ENCODE measurements around the gene DIS3. TPM values are rescaled to one million over a fixed set of nuclear protein-coding genes. Genes with fewer than 3 reads are reported as not detected.
"Not testable (repeated sequence)": the region's sequence is repeated elsewhere in the genome, so short reads cannot be mapped to it uniquely, and the experiment has no call there.

DIS3 gene
- 10 to 100 TPM; 23.7 to 38.0 (median 28.3) TPM for total RNA-seq

- ATAC-seq (replicated peaks in 6 of 8): peak; percentile 91 to 97 (median 97)
- peak within 1 kb of the TSS; percentile 64 to 96 (median 91) for H3K4me3 ChIP-seq
- 0 to 1% (median 0%) methylated on average over 2 to 35 of the region's 81 CpGs; no CpG with 5 or more reads in 2 of the 10 experiments for WGBS, 10 experiments
- peak within 1 kb of the TSS; percentile 92 for H3K27ac ChIP-seq
- peaks cover 18 to 35% of the 10 kb centered on the region in 2 donors for H3K4me1 ChIP-seq (replicated peaks in 1 of 2)
- in situ Hi-C loops (cut with MboI; ENCODE audit: low pct_unique_long_range_greater_than_20kb in 2 of 9, low sequenced_read_pairs in 9 of 9, unreplicated experiment in 9 of 9): no loop called here
Measured at GRCh38 chr13:72781451-72782439, at the start of gene DIS3, which contains the start of gene PIBF1. DIS3 (minus strand) TSS chr13:72781900; CDS start chr13:72781832, 68 bp downstream. PIBF1 (plus strand) TSS chr13:72782133; CDS start chr13:72783470, 1,337 bp downstream.

GRCh38 chr13:72823724-72824123 is 42.0 kb upstream of the DIS3 start:
- in situ Hi-C loops (cut with MboI; ENCODE audit: low pct_unique_long_range_greater_than_20kb in 2 of 9, low sequenced_read_pairs in 9 of 9, unreplicated experiment in 9 of 9): loop anchor here in 4 of 9 experiments (25.0 kb wide), 2 partner anchors 864 to 889 kb away; no protein-coding TSS in a partner anchor
- Histone ChIP-seq H3K27ac (no peak overlapping the region), H3K4me1 (replicated peaks in 1 of 2) (no peaks in the 10 kb centered on the region), H3K4me3 (no peak overlapping the region)
- 14 to 100% (median 94%) methylated on average over 1 of the region's 3 CpGs; no CpG with 5 or more reads in 3 of the 10 experiments for WGBS, 10 experiments
- no peak for ATAC-seq (replicated peaks in 6 of 8)

GRCh38 chr13:72823081-72823480 is 41.4 kb upstream of the DIS3 start:
- in situ Hi-C loops (cut with MboI; ENCODE audit: low pct_unique_long_range_greater_than_20kb in 2 of 9, low sequenced_read_pairs in 9 of 9, unreplicated experiment in 9 of 9): loop anchor here in 4 of 9 experiments (25.0 kb wide), 2 partner anchors 864 to 889 kb away; no protein-coding TSS in a partner anchor

GRCh38 chr13:72820898-72821279 is 39.2 kb upstream of the DIS3 start:
- Histone ChIP-seq H3K4me3 (no peak overlapping the region), H3K4me1 (replicated peaks in 1 of 2) (no peaks in the 10 kb centered on the region), H3K27ac (no peak overlapping the region)
- WGBS, 10 experiments: 17 to 100% (median 75%) methylated on average over 1 of the region's 1 CpG; no CpG with 5 or more reads in 4 of the 10 experiments
- in situ Hi-C loops (cut with MboI; ENCODE audit: low pct_unique_long_range_greater_than_20kb in 2 of 9, low sequenced_read_pairs in 9 of 9, unreplicated experiment in 9 of 9): loop anchor here in 4 of 9 experiments (25.0 kb wide), 2 partner anchors 866 to 891 kb away; no protein-coding TSS in a partner anchor
- peak in 1 of 8 experiments; percentile 24 for ATAC-seq (replicated peaks in 6 of 8)

More at GRCh38 chr13:72823081-72823480, 41.4 kb upstream of the DIS3 start:
- no peak overlapping the region for H3K4me3 ChIP-seq
- H3K27ac ChIP-seq: no peak overlapping the region
- 58 to 100% (median 89%) methylated on average over 2 of the region's 2 CpGs for WGBS, 10 experiments
- H3K4me1 ChIP-seq (replicated peaks in 1 of 2): no peaks in the 10 kb centered on the region
- ATAC-seq (replicated peaks in 6 of 8): no peak

- no peak overlapping the region for H3K27ac ChIP-seq
- in situ Hi-C loops (cut with MboI; ENCODE audit: low pct_unique_long_range_greater_than_20kb in 2 of 9, low sequenced_read_pairs in 9 of 9, unreplicated experiment in 9 of 9): loop anchor here in 4 of 9 experiments (25.0 kb wide), 2 partner anchors 867 to 892 kb away; no protein-coding TSS in a partner anchor
- 75 to 100% (median 92%) methylated on average over 3 to 8 of the region's 8 CpGs; no CpG with 5 or more reads in 1 of the 10 experiments for WGBS, 10 experiments
Measured at GRCh38 chr13:72820156-72820897, 38.6 kb upstream of the DIS3 start.

GRCh38 chr13:72808917-72809500 is 27.3 kb upstream of the DIS3 start:
- no peak for ATAC-seq (replicated peaks in 6 of 8)
- in situ Hi-C loops (cut with MboI; ENCODE audit: low pct_unique_long_range_greater_than_20kb in 2 of 9, low sequenced_read_pairs in 9 of 9, unreplicated experiment in 9 of 9): loop anchor here in 4 of 9 experiments (25.0 kb wide), 2 partner anchors 878 to 903 kb away; no protein-coding TSS in a partner anchor
- Histone ChIP-seq H3K27ac (no peak overlapping the region), H3K4me1 (replicated peaks in 1 of 2) (no peaks in the 10 kb centered on the region), H3K4me3 (no peak overlapping the region)
- 0 to 71% (median 25%) methylated on average over 1 of the region's 1 CpG; no CpG with 5 or more reads in 1 of the 10 experiments for WGBS, 10 experiments

More at GRCh38 chr13:72820156-72820897, 38.6 kb upstream of the DIS3 start:
- peak in 3 of 8 experiments; percentile 56 to 80 (median 70) for ATAC-seq (replicated peaks in 6 of 8)
- Histone ChIP-seq H3K4me1 (replicated peaks in 1 of 2) (no peaks in the 10 kb centered on the region), H3K4me3 (no peak overlapping the region)

GRCh38 chr13:72806514-72806913 is 24.8 kb upstream of the DIS3 start:
- ATAC-seq (replicated peaks in 6 of 8); H3K4me1 ChIP-seq (replicated peaks in 1 of 2); H3K4me3 ChIP-seq; H3K27ac ChIP-seq: not testable (repeated sequence)
- in situ Hi-C loops (cut with MboI; ENCODE audit: low pct_unique_long_range_greater_than_20kb in 2 of 9, low sequenced_read_pairs in 9 of 9, unreplicated experiment in 9 of 9): loop anchor here in 4 of 9 experiments (25.0 kb wide), 2 partner anchors 881 to 906 kb away; no protein-coding TSS in a partner anchor
- WGBS, 10 experiments: 83 to 100% (median 100%) methylated on average over 1 of the region's 1 CpG; no CpG with 5 or more reads in 7 of the 10 experiments

- no peak overlapping the region for H3K27ac ChIP-seq
- no peak for ATAC-seq (replicated peaks in 6 of 8)
- in situ Hi-C loops (cut with MboI; ENCODE audit: low pct_unique_long_range_greater_than_20kb in 2 of 9, low sequenced_read_pairs in 9 of 9, unreplicated experiment in 9 of 9): loop anchor here in 4 of 9 experiments (25.0 kb wide), 2 partner anchors 881 to 906 kb away; no protein-coding TSS in a partner anchor
- WGBS, 10 experiments: 80 to 100% (median 100%) methylated on average over 1 of the region's 1 CpG; no CpG with 5 or more reads in 1 of the 10 experiments
- no peaks in the 10 kb centered on the region for H3K4me1 ChIP-seq (replicated peaks in 1 of 2)
- no peak overlapping the region for H3K4me3 ChIP-seq
Measured at GRCh38 chr13:72805676-72806346, 24.1 kb upstream of the DIS3 start.

GRCh38 chr13:72804301-72804700 is 22.6 kb upstream of the DIS3 start:
- WGBS, 10 experiments: 100% methylated on average over 1 of the region's 1 CpG; no CpG with 5 or more reads in 8 of the 10 experiments
- no peak for ATAC-seq (replicated peaks in 6 of 8)
- Histone ChIP-seq H3K27ac (no peak overlapping the region), H3K4me3 (no peak overlapping the region), H3K4me1 (replicated peaks in 1 of 2) (no peaks in the 10 kb centered on the region)
- in situ Hi-C loops (cut with MboI; ENCODE audit: low pct_unique_long_range_greater_than_20kb in 2 of 9, low sequenced_read_pairs in 9 of 9, unreplicated experiment in 9 of 9): loop anchor here in 4 of 9 experiments (25.0 kb wide), 2 partner anchors 883 to 908 kb away; no protein-coding TSS in a partner anchor

GRCh38 chr13:72798817-72799216 is 17.1 kb upstream of the DIS3 start:
- 29 to 100% (median 67%) methylated on average over 1 to 3 of the region's 3 CpGs; no CpG with 5 or more reads in 1 of the 10 experiments for WGBS, 10 experiments
- ATAC-seq (replicated peaks in 6 of 8): no peak
- H3K4me1 ChIP-seq (replicated peaks in 1 of 2): no peaks in the 10 kb centered on the region
- no peak overlapping the region for H3K27ac ChIP-seq
- in situ Hi-C loops (cut with MboI; ENCODE audit: low pct_unique_long_range_greater_than_20kb in 2 of 9, low sequenced_read_pairs in 9 of 9, unreplicated experiment in 9 of 9): no loop called here
- no peak overlapping the region for H3K4me3 ChIP-seq

- ATAC-seq (replicated peaks in 6 of 8): no peak
- in situ Hi-C loops (cut with MboI; ENCODE audit: low pct_unique_long_range_greater_than_20kb in 2 of 9, low sequenced_read_pairs in 9 of 9, unreplicated experiment in 9 of 9): no loop called here
Measured at GRCh38 chr13:72792640-72793039, 10.9 kb upstream of the DIS3 start.

More at GRCh38 chr13:72792640-72793039, 10.9 kb upstream of the DIS3 start:
- 67 to 100% (median 98%) methylated on average over 1 to 2 of the region's 2 CpGs for WGBS, 10 experiments
- H3K4me1 ChIP-seq (replicated peaks in 1 of 2): no peaks in the 10 kb centered on the region
- H3K4me3 ChIP-seq: no peak overlapping the region
- no peak overlapping the region for H3K27ac ChIP-seq

Measured in motor neuron (in vitro differentiated cells).